ENCODE measurements around the gene TAPT1. TPM values are rescaled to one million over a fixed set of nuclear protein-coding genes. Genes with fewer than 3 reads are reported as not detected.

Gene TAPT1
- total RNA-seq, 1 experiment from 2014 or later = 17.3 TPM

- in situ Hi-C loops (cut with HindIII; ENCODE audit: low pct_unique_long_range_greater_than_20kb, low sequenced_read_pairs) (no loop called here), intact Hi-C loops (cut with micrococcal nuclease; ENCODE audit: unreplicated experiment) (no loop called here)
- no TSS peak for BruUV-seq (replicated peaks)
- H3K27me3 ChIP-seq (ENCODE audit: control insufficient read depth, insufficient read depth, low read length) = no peaks in the 10 kb centered on the region
- no peaks in the 10 kb centered on the region for H3K36me3 ChIP-seq (ENCODE audit: control insufficient read depth, insufficient read depth, low read length)
- TF ChIP-seq POLR2AphosphoS5 (IDR thresholded peaks at IDR 0.05; ENCODE audit: low read depth, low read length) = no peak
- no peak for TF ChIP-seq REST (IDR thresholded peaks at IDR 0.05; ENCODE audit: insufficient read depth in 1 of 2, low read depth in 2 of 2, low read length in 1 of 2)
- no peak for TF ChIP-seq CTCF (IDR thresholded peaks at IDR 0.05)
- no peak for TF ChIP-seq SIN3A (IDR thresholded peaks at IDR 0.05; ENCODE audit: borderline replicate concordance, insufficient read depth, low read depth, low read length)
- no peak for TF ChIP-seq TCF7L2 (IDR thresholded peaks at IDR 0.05; ENCODE audit: low read depth, low read length)
- DNase-seq (ENCODE audit: low read depth, low spot score) = no peak
- ATAC-seq = no peak
- H3K4me1 ChIP-seq (ENCODE audit: control insufficient read depth, insufficient read depth, low read length) = no peaks in the 10 kb centered on the region
- H3K27ac ChIP-seq (ENCODE audit: low read length) = no peak overlapping the region
- H3K9me3 ChIP-seq (ENCODE audit: control insufficient read depth, insufficient read depth, low read depth, low read length) = no peaks in the 10 kb centered on the region
- no peak overlapping the region for H3K4me3 ChIP-seq (ENCODE audit: low read depth in 2 of 2, low read length in 2 of 2)
- ChIA-PET POLR2A (no interaction called here), CTCF (no interaction called here)
Observed at GRCh38 chr4:16133406-16133805, 92.9 kb downstream of the TAPT1 start.

DNA sequence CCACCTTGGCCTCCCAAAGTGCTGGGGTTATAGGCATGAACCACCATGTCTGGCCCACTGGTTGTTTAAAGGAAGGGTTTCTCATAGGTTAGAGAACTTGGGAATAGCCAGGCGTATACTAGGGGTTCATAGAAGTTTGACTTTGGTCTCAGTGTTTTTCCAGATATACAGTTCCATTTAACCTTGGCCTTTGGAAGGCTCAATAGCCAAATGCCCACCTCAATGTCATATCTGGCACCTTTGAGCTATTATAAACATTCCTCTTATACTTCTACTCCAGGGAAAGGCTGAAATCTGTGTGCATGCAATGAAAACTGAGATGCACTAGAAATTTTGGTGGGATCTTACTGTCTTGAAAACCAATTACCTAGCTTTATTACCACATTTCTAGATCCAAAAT lies 95.0 kb downstream of the TAPT1 start:
- in situ Hi-C loops (cut with HindIII; ENCODE audit: low pct_unique_long_range_greater_than_20kb, low sequenced_read_pairs) = no loop called here
- no peak overlapping the region for H3K27ac ChIP-seq (ENCODE audit: low read length)
- no peaks in the 10 kb centered on the region for H3K9me3 ChIP-seq (ENCODE audit: control insufficient read depth, insufficient read depth, low read depth, low read length)
- intact Hi-C loops (cut with micrococcal nuclease; ENCODE audit: unreplicated experiment) = no loop called here
- no peak for TF ChIP-seq TCF7L2 (IDR thresholded peaks at IDR 0.05; ENCODE audit: low read depth, low read length)
- TF ChIP-seq REST (IDR thresholded peaks at IDR 0.05; ENCODE audit: insufficient read depth in 1 of 2, low read depth in 2 of 2, low read length in 1 of 2) = no peak
- no peak for TF ChIP-seq CTCF (IDR thresholded peaks at IDR 0.05)
- TF ChIP-seq POLR2AphosphoS5 (IDR thresholded peaks at IDR 0.05; ENCODE audit: low read depth, low read length) = no peak
- no peak for TF ChIP-seq SIN3A (IDR thresholded peaks at IDR 0.05; ENCODE audit: borderline replicate concordance, insufficient read depth, low read depth, low read length)
- no peaks in the 10 kb centered on the region for H3K27me3 ChIP-seq (ENCODE audit: control insufficient read depth, insufficient read depth, low read length)
- H3K4me1 ChIP-seq (ENCODE audit: control insufficient read depth, insufficient read depth, low read length) = no peaks in the 10 kb centered on the region
- CTCF ChIA-PET = no interaction called here
- POLR2A ChIA-PET = interaction anchor here (0.7 kb wide), 1 partner anchor 480 kb away, joined by 3 read pairs; no protein-coding TSS in a partner anchor
- ATAC-seq = no peak
- no peak for DNase-seq (ENCODE audit: low read depth, low spot score)
- H3K4me3 ChIP-seq (ENCODE audit: low read depth in 2 of 2, low read length in 2 of 2) = no peak overlapping the region
- H3K36me3 ChIP-seq (ENCODE audit: control insufficient read depth, insufficient read depth, low read length) = no peaks in the 10 kb centered on the region
- BruUV-seq (replicated peaks) = no TSS peak
